HG03066 (cell line): ENCODE measurements around the gene GARS1.

Experiments used
- ATAC-seq: cut with Tn5 transposase; IDR thresholded peaks from one replicate; pipeline ENCODE4 v1.9.1; 2021; ENCODE audit warnings: low read depth; ENCODE audit not compliant: unreplicated experiment

The GARS1 gene

GRCh38 chr7:30674420-30674819 is 79.7 kb downstream of the GARS1 start:
- ATAC-seq, result no peak

GRCh38 chr7:30674876-30675275 is 80.2 kb downstream of the GARS1 start:
- ATAC-seq, result no peak

- ATAC-seq, result no peak
Measured at GRCh38 chr7:30678805-30679204, 84.1 kb downstream of the GARS1 start.

DNA sequence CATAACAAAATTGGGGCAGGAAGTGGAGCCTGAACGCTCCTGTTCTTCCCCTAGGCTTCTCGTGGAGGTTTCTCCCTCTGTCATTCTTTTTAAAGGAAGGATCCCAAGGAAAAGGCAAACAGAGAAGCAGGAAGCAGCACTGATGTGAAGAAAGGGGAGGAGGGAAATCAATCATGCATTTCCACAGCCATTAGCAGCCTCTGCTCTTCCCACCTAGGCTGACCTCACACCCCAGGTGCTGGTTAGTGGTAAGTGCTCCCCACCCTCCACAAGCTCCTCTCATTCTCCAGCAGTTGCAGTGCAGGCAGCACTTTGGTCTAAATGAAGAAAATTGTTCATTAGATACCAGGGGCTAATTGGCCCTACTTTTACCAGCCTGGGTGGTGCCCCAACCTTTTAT is 85.0 kb downstream of the GARS1 start:
- ATAC-seq, result no peak

DNA sequence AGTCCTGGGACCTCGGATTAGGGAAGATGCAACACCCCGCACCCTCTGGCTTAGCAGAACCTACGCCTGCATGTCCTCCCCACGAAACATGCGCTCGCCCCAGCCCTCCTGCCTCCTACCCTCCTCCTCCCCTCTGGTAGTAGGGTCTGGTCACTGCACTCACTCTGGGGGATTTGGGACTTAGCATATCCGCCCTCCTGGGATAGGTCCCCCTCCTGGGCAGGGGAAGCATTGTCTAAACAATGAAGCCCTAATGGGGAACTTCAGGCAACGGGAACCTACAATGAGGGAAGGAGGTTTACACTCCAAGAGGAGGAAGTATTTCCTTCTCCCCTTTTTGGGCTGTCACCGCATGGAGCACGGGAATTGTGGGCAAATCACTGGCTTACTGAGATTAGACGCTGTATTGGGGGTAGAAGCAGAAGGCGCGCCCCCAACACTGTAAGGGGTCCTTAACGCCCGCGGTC is 86.7 kb downstream of the GARS1 start:
- no peak for ATAC-seq

DNA sequence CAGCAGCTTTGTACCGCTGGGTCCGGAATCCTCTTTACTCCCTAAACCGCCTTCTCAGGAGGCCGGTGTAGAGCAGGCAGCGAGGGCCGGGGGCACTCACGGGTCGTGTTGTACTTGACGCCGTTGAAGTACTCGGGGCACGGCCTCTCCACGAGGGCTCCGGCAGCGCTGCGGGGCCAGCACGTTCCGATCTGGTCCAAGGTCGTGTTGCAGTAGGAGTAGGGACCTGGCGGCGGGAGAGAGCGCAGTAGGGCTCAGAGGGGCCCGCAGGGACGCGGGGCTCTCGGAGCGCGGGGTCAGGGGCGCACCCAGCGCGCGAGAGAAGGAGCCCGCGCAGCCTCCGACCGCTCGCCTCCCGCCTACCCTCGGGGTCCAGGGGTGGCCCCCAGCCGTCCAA is 87.1 kb downstream of the GARS1 start:
- no peak for ATAC-seq

GRCh38 chr7:30682212-30683083 is 87.8 kb downstream of the GARS1 start, which contains the start of gene CRHR2:
Gene CRHR2, minus strand, starts transcription at chr7:30682456. Its CDS starts 176 bp downstream, at chr7:30682280.
- no peak for ATAC-seq

- ATAC-seq, result no peak
Measured at GRCh38 chr7:30683306-30683705, 88.6 kb downstream of the GARS1 start.
